Keratinocyte (primary cell): ENCODE data around the gene CRIM1. TPM values are rescaled to one million over a fixed set of nuclear protein-coding genes. Genes with fewer than 3 reads are reported as not detected.

Source experiments
- DNase-seq: peaks from one replicate; pipeline ENCODE4 v3.0.0-alpha.2; 2011; ENCODE audit warnings: low read depth, missing footprints, low spot score
- FAIRE-seq: peaks from 2 replicates; lab custom pipeline; 2011; peaks lifted over from hg19 to GRCh38; lab: Jason Lieb, UNC
- H2AFZ ChIP-seq: 2 replicates; pipeline ENCODE4 v1.6.0; 2012; ENCODE audit warnings: low read length, control low read depth, inconsistent platforms; ENCODE audit not compliant: control insufficient read depth
- H3K27ac ChIP-seq: 2 replicates; pipeline ENCODE4 v1.5.1; 2011; ENCODE audit warnings: low read length; ENCODE audit not compliant: control insufficient read depth, insufficient read depth
- H3K27me3 ChIP-seq: 3 replicates; pipeline ENCODE4 v1.6.0; 2011; ENCODE audit warnings: low read length; ENCODE audit not compliant: control insufficient read depth, insufficient read depth; ENCODE audit errors: extremely low read depth
- H3K36me3 ChIP-seq, 2 experiments: 2 replicates in 1 of 2; 3 replicates in 1 of 2; pipeline ENCODE4 v1.5.1; 2011; ENCODE audit warnings: low read length in 2 of 2, mild to moderate bottlenecking in 1 of 2; ENCODE audit not compliant: control insufficient read depth in 2 of 2, insufficient read depth in 2 of 2; ENCODE audit errors: extremely low read depth in 1 of 2
- H3K4me1 ChIP-seq: 3 replicates; pipeline ENCODE4 v1.5.1; 2011; ENCODE audit warnings: low read length; ENCODE audit not compliant: control insufficient read depth, insufficient read depth; ENCODE audit errors: extremely low read depth
- H3K4me2 ChIP-seq: 3 replicates; pipeline ENCODE4 v1.6.0; 2011; ENCODE audit warnings: low read depth, low read length; ENCODE audit not compliant: control insufficient read depth, insufficient read depth; ENCODE audit errors: extremely low read depth
- H3K4me3 ChIP-seq, 3 experiments: fragments of 200-600 bp in 1 of 3; sonication (generic) in 1 of 3; 2 replicates in 2 of 3; 3 replicates in 1 of 3; pipeline ENCODE4 v1.5.1; 2011 to 2016; ENCODE audit warnings: low read length in 3 of 3, mild to moderate bottlenecking in 3 of 3, control low read depth in 2 of 3, inconsistent platforms in 1 of 3, low read depth in 1 of 3, mixed read lengths in 1 of 3, mixed run types in 1 of 3, moderate library complexity in 1 of 3; ENCODE audit not compliant: control insufficient read depth in 2 of 3, insufficient read depth in 2 of 3; ENCODE audit errors: extremely low read depth in 1 of 3
- H3K79me2 ChIP-seq: 2 replicates; pipeline ENCODE4 v1.6.0; 2012; ENCODE audit warnings: low read length; ENCODE audit not compliant: control insufficient read depth, insufficient read depth
- H3K9ac ChIP-seq: 3 replicates; pipeline ENCODE4 v1.6.0; 2011; ENCODE audit warnings: low read length; ENCODE audit not compliant: control insufficient read depth, insufficient read depth; ENCODE audit errors: extremely low read depth
- H3K9me1 ChIP-seq: 3 replicates; pipeline ENCODE4 v1.6.0; 2011; ENCODE audit warnings: low read length; ENCODE audit not compliant: control insufficient read depth, insufficient read depth; ENCODE audit errors: extremely low read depth
- H3K9me3 ChIP-seq: 2 replicates; pipeline ENCODE4 v1.5.1; 2012; ENCODE audit warnings: low read depth, low read length; ENCODE audit not compliant: control insufficient read depth
- H4K20me1 ChIP-seq: 3 replicates; pipeline ENCODE4 v1.6.0; 2011; ENCODE audit warnings: low read length; ENCODE audit not compliant: control insufficient read depth, insufficient read depth; ENCODE audit errors: extremely low read depth
- EZH2 ChIP-seq: IDR thresholded peaks from one replicate; pipeline ENCODE4 v1.6.1; 2012; ENCODE audit warnings: inconsistent platforms, mild to moderate bottlenecking, low read length, moderate library complexity
- dilution Hi-C: fragments of 300-500 bp; cut with MboI; formaldehyde crosslinking; loops from one replicate; pipeline ENCODE4 v1.7.0; 2020; ENCODE audit warnings: low sequenced_read_pairs; ENCODE audit not compliant: extremely low pct_ligation_motif_present
- polyA plus RNA-seq, 5 experiments: library from polyadenylated mRNA; depleted of rRNA in 3 of 5; stranded (reverse) in 3 of 5; stranded (forward) in 1 of 5; unstranded in 1 of 5; fragments of >200 nt; gene quantifications; 1 replicate in 1 of 5; 2 replicates in 3 of 5; 3 replicates in 1 of 5; pipeline versions ENCODE4 v1.2.1 to v1.2.3, GENCODE V29; 2011 to 2012; ENCODE audit warnings: missing spikeins in 2 of 5, low read depth in 1 of 5, low replicate concordance in 1 of 5
- TF ChIP-seq, protein P1 (sequence below), 3 experiments: IDR thresholded peaks in 1 of 3; conservative IDR thresholded peaks in 1 of 3; optimal IDR thresholded peaks in 1 of 3; 2 replicates in 2 of 3; 3 replicates in 1 of 3; pipeline versions ENCODE3 to v1.5.1; 2011; ENCODE audit warnings: low read length in 3 of 3, mild to moderate bottlenecking in 3 of 3, moderate library complexity in 2 of 3, control low read depth in 1 of 3, inconsistent platforms in 1 of 3; ENCODE audit not compliant: insufficient read depth in 2 of 3; ENCODE audit errors: extremely low read depth in 1 of 3

The CRIM1 gene
- polyA plus RNA-seq, 1 donor (not counting 4 experiments of a cell fraction or from before 2014, with no cell fraction given), result 98.3 TPM

DNA sequence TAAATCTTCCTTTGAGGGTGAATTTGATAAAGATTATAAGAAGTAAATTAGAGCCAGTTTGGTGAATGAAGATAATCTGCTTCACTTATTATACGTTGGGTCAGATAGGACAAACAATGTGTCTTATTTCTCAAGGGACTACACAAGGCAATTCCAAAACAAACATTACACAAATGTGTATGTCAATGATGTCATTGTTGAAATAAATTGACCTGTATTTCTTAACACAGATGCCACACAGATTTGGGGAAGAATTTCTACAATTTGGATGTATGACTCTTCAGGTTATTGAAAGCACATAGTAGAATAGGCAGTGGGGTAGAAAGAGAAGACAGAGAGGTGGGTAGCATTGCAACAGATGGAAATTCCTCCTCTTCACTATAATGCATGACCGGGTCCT, 6.9 kb upstream of the CRIM1 start:
- no peak overlapping the region for H3K4me3 ChIP-seq
- FAIRE-seq, result no peak
- dilution Hi-C loops, result no loop called here
- no peak overlapping the region for H3K27ac ChIP-seq
- H3K4me1 ChIP-seq, result peaks cover 14% of the 10 kb centered on the region
- no peak overlapping the region for H2AFZ ChIP-seq
- DNase-seq, result no peak
- H3K9me1 ChIP-seq, result no peaks in the 10 kb centered on the region
- no peaks in the 10 kb centered on the region for H3K27me3 ChIP-seq
- no peaks in the 10 kb centered on the region for H3K79me2 ChIP-seq
- TF ChIP-seq, protein P1, sequence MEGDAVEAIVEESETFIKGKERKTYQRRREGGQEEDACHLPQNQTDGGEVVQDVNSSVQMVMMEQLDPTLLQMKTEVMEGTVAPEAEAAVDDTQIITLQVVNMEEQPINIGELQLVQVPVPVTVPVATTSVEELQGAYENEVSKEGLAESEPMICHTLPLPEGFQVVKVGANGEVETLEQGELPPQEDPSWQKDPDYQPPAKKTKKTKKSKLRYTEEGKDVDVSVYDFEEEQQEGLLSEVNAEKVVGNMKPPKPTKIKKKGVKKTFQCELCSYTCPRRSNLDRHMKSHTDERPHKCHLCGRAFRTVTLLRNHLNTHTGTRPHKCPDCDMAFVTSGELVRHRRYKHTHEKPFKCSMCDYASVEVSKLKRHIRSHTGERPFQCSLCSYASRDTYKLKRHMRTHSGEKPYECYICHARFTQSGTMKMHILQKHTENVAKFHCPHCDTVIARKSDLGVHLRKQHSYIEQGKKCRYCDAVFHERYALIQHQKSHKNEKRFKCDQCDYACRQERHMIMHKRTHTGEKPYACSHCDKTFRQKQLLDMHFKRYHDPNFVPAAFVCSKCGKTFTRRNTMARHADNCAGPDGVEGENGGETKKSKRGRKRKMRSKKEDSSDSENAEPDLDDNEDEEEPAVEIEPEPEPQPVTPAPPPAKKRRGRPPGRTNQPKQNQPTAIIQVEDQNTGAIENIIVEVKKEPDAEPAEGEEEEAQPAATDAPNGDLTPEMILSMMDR (optimal IDR thresholded peaks at IDR 0.05 in 1 of 3, IDR thresholded peaks at IDR 0.05 in 1 of 3, conservative IDR thresholded peaks at IDR 0.05 in 1 of 3; ENCODE audit: extremely low read depth in 1 of 3, insufficient read depth in 2 of 3, low read length in 3 of 3), result no peak
- TF ChIP-seq EZH2, result no peak
- no peaks in the 10 kb centered on the region for H3K9me3 ChIP-seq
- H3K4me2 ChIP-seq, result no peak overlapping the region
- H4K20me1 ChIP-seq, result no peaks in the 10 kb centered on the region
- no peaks in the 10 kb centered on the region for H3K36me3 ChIP-seq
- no peak overlapping the region for H3K9ac ChIP-seq

- no peaks in the 10 kb centered on the region for H4K20me1 ChIP-seq
- no peak overlapping the region for H3K4me3 ChIP-seq
- DNase-seq, result no peak
- no peaks in the 10 kb centered on the region for H3K27me3 ChIP-seq
- H3K9ac ChIP-seq, result no peak overlapping the region
- H3K4me1 ChIP-seq, result peaks cover 21% of the 10 kb centered on the region
- H2AFZ ChIP-seq, result no peak overlapping the region
- FAIRE-seq, result no peak
- H3K4me2 ChIP-seq, result no peak overlapping the region
- no peaks in the 10 kb centered on the region for H3K9me3 ChIP-seq
- H3K79me2 ChIP-seq, result peaks cover 19% of the 10 kb centered on the region
- H3K27ac ChIP-seq, result no peak overlapping the region
- H3K36me3 ChIP-seq, result no peaks in the 10 kb centered on the region
- no peaks in the 10 kb centered on the region for H3K9me1 ChIP-seq
- TF ChIP-seq, protein P1 (optimal IDR thresholded peaks at IDR 0.05 in 1 of 3, IDR thresholded peaks at IDR 0.05 in 1 of 3, conservative IDR thresholded peaks at IDR 0.05 in 1 of 3; ENCODE audit: extremely low read depth in 1 of 3, insufficient read depth in 2 of 3, low read length in 3 of 3), result no peak
- TF ChIP-seq EZH2, result no peak
- dilution Hi-C loops, result no loop called here
Measured at GRCh38 chr2:36351291-36351690, 4.3 kb upstream of the CRIM1 start.
